PC-3 (cell line): ENCODE results near the gene ACAD10.

Experiments
- CTCF ChIP-seq: fragments of 300-600 bp; sonication (generic); conservative IDR thresholded peaks from 2 replicates; pipeline ENCODE4 v1.5.1; 2017; ENCODE audit warnings: antibody characterized with exemption, low read depth, mild to moderate bottlenecking, low read length
- EZH2 ChIP-seq: fragments of 300-600 bp; sonication (generic); IDR thresholded peaks from one replicate; pipeline ENCODE4 v1.6.1; 2017; ENCODE audit warnings: antibody characterized with exemption, mild to moderate bottlenecking, low read length; ENCODE audit not compliant: unreplicated experiment

- TF ChIP-seq CTCF (no peak), EZH2 (no peak)
These were observed 82.5 kb downstream of the ACAD10 start for GRCh38 chr12:111768159-111768895.
